Measurements from ENCODE around the gene MAG. TPM values are rescaled to one million over a fixed set of nuclear protein-coding genes. Genes with fewer than 3 reads are reported as not detected.

The MAG gene
- total and polyA plus RNA-seq, 2 of the 13 experiments (the other 11 are each of a cell fraction or from before 2014, with no cell fraction given): 0.20 to 1.3 TPM

DNA sequence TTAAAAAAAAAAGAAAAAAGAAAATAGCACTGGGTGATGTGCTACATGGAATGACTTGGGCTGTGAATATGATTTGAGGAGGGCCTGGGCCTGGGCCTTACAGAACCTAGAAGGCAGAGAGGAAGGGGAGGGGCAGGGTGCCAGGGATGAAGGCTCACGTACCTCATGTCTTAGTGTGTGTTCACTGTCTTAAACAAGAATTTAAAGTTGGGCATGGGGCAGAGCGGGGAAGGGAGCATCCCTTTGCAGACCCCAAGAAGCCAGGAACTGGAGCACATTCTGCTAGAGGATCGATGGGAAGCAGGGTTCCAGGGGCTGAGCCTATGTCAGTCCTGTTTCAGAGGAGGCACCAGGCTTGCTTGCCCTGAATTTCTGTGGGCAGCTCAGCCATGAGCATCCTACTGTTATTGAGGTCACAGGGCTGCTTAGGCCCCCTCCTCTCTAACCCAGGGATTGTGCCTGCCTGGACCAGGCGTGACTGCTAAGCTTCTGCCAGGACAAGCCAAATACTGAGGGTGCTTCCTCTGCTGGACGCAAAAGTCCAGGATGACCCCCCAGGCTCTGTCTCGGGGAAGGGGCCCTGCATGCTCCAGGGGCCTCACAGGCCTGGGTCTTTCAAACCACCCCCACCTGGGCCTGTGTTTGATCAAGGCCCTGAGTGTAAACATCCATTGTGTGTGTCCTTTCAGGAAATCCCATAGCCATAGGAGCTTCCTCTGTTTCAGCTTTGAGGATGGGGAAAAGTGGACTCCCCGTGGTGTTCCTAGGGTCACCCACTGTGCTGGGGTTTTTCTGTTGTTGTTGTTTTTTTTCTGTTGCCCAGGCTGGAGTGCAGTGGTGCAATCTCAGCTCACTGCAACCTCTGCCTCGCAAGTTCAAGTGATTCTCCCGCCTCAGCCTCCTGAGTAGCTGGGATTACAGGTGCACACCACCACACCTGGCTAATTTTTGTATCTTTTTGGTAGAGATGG lies 38.4 kb upstream of the MAG start (continued):
- TF ChIP-seq, protein P1, sequence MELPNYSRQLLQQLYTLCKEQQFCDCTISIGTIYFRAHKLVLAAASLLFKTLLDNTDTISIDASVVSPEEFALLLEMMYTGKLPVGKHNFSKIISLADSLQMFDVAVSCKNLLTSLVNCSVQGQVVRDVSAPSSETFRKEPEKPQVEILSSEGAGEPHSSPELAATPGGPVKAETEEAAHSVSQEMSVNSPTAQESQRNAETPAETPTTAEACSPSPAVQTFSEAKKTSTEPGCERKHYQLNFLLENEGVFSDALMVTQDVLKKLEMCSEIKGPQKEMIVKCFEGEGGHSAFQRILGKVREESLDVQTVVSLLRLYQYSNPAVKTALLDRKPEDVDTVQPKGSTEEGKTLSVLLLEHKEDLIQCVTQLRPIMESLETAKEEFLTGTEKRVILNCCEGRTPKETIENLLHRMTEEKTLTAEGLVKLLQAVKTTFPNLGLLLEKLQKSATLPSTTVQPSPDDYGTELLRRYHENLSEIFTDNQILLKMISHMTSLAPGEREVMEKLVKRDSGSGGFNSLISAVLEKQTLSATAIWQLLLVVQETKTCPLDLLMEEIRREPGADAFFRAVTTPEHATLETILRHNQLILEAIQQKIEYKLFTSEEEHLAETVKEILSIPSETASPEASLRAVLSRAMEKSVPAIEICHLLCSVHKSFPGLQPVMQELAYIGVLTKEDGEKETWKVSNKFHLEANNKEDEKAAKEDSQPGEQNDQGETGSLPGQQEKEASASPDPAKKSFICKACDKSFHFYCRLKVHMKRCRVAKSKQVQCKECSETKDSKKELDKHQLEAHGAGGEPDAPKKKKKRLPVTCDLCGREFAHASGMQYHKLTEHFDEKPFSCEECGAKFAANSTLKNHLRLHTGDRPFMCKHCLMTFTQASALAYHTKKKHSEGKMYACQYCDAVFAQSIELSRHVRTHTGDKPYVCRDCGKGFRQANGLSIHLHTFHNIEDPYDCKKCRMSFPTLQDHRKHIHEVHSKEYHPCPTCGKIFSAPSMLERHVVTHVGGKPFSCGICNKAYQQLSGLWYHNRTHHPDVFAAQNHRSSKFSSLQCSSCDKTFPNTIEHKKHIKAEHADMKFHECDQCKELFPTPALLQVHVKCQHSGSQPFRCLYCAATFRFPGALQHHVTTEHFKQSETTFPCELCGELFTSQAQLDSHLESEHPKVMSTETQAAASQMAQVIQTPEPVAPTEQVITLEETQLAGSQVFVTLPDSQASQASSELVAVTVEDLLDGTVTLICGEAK (IDR thresholded peaks at IDR 0.05): no peak
- TF ChIP-seq, protein P1 (CRISPR knock-in tag; IDR thresholded peaks at IDR 0.05): no peak
- TF ChIP-seq WIZ (CRISPR knock-in tag; IDR thresholded peaks at IDR 0.05): no peak
- no peak for TF ChIP-seq BORCS8-MEF2B (CRISPR knock-in tag; IDR thresholded peaks at IDR 0.05)
- TF ChIP-seq ZNF343 (CRISPR knock-in tag; IDR thresholded peaks at IDR 0.05): no peak
- TF ChIP-seq, protein P2, sequence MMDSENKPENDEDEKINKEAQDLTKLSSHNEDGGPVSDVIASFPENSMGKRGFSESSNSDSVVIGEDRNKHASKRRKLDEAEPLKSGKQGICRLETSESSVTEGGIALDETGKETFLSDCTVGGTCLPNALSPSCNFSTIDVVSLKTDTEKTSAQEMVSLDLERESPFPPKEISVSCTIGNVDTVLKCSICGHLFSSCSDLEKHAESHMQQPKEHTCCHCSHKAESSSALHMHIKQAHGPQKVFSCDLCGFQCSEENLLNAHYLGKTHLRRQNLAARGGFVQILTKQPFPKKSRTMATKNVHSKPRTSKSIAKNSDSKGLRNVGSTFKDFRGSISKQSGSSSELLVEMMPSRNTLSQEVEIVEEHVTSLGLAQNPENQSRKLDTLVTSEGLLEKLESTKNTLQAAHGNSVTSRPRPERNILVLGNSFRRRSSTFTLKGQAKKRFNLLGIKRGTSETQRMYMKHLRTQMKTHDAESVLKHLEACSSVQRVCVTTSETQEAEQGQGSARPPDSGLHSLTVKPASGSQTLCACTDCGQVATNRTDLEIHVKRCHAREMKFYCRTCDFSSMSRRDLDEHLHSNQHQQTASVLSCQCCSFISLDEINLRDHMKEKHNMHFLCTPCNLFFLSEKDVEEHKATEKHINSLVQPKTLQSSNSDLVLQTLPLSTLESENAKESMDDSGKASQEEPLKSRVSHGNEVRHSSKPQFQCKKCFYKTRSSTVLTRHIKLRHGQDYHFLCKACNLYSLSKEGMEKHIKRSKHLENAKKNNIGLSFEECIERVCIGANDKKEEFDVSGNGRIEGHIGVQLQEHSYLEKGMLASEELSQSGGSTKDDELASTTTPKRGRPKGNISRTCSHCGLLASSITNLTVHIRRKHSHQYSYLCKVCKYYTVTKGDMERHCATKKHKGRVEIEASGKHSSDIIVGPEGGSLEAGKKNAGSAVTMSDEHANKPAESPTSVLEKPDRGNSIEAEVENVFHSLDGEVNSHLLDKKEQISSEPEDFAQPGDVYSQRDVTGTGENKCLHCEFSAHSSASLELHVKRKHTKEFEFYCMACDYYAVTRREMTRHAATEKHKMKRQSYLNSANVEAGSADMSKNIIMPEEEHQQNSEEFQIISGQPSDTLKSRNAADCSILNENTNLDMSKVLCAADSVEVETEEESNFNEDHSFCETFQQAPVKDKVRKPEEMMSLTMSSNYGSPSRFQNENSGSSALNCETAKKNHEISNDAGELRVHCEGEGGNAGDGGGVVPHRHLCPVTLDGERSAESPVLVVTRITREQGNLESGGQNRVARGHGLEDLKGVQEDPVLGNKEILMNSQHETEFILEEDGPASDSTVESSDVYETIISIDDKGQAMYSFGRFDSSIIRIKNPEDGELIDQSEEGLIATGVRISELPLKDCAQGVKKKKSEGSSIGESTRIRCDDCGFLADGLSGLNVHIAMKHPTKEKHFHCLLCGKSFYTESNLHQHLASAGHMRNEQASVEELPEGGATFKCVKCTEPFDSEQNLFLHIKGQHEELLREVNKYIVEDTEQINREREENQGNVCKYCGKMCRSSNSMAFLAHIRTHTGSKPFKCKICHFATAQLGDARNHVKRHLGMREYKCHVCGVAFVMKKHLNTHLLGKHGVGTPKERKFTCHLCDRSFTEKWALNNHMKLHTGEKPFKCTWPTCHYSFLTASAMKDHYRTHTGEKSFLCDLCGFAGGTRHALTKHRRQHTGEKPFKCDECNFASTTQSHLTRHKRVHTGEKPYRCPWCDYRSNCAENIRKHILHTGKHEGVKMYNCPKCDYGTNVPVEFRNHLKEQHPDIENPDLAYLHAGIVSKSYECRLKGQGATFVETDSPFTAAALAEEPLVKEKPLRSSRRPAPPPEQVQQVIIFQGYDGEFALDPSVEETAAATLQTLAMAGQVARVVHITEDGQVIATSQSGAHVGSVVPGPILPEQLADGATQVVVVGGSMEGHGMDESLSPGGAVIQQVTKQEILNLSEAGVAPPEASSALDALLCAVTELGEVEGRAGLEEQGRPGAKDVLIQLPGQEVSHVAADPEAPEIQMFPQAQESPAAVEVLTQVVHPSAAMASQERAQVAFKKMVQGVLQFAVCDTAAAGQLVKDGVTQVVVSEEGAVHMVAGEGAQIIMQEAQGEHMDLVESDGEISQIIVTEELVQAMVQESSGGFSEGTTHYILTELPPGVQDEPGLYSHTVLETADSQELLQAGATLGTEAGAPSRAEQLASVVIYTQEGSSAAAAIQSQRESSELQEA (CRISPR knock-in tag; IDR thresholded peaks at IDR 0.05; ENCODE audit: not compliant biosample characterization): no peak
- TF ChIP-seq EP300 (IDR thresholded peaks at IDR 0.05; ENCODE audit: low read depth in 2 of 2, low read length in 2 of 2): peak in 1 of 2 experiments; percentile 52; a peak in 2 of 4 replicates
- peak; percentile 24; the same call in 1 of the 2 replicates for TF ChIP-seq EP300 (CRISPR knock-in tag; IDR thresholded peaks at IDR 0.05; ENCODE audit: borderline replicate concordance)
- TF ChIP-seq, protein P3, sequence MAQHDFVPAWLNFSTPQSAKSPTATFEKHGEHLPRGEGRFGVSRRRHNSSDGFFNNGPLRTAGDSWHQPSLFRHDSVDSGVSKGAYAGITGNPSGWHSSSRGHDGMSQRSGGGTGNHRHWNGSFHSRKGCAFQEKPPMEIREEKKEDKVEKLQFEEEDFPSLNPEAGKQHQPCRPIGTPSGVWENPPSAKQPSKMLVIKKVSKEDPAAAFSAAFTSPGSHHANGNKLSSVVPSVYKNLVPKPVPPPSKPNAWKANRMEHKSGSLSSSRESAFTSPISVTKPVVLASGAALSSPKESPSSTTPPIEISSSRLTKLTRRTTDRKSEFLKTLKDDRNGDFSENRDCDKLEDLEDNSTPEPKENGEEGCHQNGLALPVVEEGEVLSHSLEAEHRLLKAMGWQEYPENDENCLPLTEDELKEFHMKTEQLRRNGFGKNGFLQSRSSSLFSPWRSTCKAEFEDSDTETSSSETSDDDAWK (CRISPR knock-in tag; IDR thresholded peaks at IDR 0.05): no peak
